Fibroblast of skin of scalp (primary cell): Measurements from ENCODE around the gene MAML3.
A peak's percentile ranks its signal among the peaks of the same experiment; 100 is the strongest.

ENCODE experiments used
- DNase-seq: peaks from one replicate; pipeline ENCODE4 v3.0.0-alpha.2; 2013

The MAML3 gene

DNA sequence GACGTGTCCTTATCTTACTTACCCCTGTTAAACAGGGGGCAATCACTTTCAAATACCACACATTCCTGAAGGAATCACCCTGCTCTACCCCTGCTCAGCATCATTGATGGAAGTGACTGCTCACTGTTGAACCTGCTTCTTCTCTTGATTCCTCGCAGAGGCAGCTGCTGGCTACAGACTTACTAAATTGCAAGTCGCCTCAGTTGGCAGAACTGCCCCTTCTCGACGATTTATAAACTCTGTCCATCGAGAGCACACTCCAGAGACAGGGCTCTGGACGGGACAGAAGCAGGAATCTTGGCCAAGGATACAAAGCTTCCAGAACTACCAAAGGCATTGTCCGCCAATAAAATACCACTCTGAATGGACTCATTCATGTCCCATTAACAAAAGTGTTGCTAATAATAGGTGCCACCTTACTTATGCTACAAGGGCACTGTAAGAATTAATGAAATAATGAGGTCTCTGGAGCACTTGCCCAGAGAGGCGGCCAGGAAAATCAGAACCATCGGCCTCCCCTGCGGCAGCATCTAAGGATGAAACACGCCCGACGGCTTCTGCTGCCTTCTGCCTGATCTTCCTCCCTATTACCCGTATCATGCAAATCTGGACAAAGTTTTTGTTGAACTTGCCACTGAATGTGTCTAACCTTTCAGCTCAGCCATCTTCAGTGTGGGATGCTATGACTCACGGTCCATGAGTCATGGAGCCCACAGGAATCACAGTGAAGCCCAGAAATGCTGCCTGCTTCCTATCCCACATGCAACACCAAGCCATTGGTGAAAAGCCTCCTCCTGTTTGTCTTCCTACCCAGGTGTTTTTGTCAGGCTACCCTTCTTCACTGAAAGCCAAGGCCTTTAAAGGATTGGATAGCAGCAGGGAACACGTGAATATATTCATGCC lies 164.9 kb downstream of the MAML3 start:
- peak; percentile 92 for DNase-seq

DNA sequence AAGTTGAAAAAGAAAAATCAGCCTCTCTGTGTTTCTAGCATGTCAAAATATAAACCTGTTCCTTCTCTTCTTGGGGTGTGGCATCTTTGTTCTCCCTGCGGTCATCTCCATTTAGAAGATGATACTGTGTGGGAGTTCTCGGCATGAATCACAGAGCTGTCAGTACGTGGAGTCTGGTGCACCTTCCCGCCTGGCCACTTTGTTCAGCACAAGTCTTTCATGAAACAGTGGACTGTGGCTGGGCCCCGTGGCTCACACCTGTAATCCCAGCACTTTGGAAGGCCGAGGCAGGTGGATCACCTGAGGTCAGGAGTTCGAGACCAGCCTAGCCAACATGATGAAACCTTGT lies 166.5 kb downstream of the MAML3 start:
- DNase-seq: no peak

DNA sequence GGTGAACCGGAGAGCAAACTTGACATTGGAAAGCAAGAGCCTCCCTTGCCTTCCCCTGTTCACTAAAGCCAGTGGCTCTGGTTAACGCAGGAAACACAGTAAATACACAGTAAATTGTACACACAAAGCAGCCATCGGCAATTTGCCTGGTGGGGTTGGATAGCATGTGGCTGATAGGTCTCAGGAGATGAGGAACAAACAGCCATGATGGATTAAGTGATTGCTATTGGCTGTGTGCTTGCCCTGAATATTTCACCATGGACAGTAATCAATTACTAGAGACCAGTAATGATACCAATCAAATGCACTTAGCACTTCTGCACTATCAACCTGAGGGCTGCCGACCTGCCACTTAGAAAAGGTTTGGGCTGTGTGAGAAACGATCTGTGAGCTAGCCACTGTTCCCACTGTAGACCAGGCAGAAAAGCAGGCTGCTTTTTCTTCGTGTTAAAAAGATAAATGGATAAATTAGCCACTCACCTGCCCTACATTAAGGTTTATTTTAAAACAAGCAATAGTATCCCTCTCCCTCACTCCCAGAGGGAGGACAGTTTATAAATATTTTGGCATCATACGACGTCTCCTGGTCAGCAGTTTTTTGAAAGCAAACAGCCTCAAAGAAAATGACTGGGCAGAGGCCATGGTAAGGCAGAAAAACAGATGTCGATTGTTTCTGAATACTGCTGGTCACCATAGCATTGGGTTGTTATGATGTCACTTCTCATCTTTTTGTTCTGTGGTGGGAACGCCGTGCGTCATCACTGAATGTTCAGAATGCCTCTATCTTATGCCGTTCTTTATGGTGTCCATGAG lies 167.1 kb downstream of the MAML3 start:
- DNase-seq: no peak

DNA sequence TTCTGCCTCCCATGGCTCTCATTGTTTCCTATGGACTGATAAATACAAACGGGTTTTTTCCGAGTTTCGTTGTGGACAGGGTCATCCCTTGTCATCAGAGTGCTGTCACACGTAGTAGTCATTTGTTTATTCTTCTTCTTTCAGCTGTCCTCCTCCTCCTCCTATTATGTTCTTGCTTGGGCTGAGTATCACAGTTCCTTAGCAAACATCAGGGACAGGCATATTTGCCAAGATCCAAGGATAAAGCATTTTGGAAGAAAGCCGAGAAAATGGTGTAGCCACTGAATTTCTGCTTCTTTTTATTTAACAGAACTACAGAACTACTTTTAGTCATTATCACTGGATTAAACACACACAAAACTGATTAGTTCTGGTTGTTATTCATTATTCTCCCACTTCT lies 167.9 kb downstream of the MAML3 start:
- DNase-seq: no peak

DNA sequence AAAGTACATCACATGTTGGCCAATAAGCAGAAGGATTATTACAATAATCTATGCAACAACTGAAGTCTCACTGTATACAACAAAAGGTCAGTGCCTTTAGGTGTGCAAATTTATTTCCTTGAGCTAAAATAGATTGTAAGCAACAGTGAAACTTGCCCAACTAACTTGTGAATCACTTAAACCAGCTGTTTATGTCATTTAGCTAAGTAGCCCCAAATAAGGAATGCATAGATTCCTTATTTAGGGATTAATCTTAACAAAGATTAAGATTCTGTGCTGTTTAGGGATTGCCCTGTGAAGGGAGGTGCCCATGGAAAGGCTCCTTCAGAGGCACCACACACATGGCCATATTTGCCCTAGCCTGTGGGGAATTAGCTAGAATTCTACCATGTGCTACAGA lies 168.6 kb downstream of the MAML3 start:
- no peak for DNase-seq

DNA sequence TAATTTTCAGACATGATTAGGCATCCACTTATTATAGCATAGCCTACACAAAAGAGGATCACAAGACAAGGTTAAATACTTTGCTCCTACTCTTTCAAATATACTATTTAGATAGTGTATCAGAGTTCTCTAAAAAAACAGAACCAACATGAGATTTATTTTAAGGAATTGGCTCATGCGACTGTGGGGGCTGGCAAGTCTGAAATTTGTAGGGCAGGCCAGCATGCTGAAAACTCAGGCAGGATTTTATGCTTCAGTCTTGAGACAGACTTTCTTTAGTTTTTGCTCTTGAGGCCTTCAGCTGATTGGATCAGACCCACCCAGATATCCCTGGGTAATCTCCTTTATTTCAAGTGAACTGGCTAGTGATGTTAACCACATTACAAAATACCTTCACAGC lies 169.5 kb downstream of the MAML3 start:
- no peak for DNase-seq

DNA sequence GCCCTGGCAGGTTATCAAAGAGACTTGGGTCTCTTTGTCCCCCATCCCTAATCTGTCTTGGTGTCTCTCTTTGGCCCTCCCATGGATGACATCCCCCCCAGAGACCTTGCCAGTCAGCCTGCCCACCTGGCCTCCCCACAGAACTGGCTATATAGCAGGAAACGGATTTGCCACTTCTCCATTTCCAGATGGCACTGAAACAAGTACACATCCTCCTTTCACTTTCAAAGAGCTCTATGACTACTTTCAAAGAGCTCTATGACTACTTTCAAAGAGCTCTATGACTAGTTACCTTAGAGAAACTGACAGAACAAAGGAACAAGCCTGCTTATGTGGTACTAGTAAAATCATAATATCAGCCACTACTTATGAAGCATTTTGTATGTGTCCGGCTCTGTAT lies 175.3 kb downstream of the MAML3 start:
- DNase-seq: no peak

DNA sequence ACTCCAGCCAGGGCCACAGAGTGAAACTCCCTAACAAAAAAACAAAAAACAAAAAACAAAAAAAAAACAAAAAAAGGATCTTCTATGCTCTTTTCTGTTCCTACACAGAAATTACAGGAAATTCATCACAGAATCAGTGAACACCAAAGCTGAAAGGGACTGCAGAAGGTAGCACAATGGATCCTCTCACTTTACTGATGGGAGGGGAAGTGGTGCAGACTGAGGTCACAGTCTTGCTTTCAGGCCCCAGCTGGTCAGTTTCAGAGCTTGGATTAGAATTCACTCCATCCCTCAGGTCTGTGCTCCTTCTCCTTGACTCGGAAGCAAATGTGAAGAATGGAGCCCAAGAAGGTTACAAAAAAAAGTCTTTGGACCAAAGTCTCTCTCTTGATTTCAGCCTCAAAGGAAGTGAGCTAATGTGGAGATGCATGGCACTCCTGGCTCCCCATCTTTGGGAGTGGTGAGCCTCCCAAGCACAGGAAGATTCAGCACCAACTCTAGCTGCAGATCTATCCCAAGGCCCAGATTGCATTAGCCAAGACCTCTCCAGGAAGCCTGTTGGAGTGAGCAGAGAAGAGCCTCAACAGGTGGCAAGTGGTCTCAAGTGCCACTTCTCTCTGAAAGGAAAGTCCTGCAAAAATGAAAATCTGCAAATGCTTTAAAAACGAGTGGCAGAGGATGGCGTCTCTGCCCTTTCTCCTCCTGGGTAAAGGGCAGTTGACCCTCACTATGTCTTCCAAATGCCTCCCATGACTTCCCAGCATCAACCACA lies 176.0 kb downstream of the MAML3 start:
- DNase-seq: no peak

DNA sequence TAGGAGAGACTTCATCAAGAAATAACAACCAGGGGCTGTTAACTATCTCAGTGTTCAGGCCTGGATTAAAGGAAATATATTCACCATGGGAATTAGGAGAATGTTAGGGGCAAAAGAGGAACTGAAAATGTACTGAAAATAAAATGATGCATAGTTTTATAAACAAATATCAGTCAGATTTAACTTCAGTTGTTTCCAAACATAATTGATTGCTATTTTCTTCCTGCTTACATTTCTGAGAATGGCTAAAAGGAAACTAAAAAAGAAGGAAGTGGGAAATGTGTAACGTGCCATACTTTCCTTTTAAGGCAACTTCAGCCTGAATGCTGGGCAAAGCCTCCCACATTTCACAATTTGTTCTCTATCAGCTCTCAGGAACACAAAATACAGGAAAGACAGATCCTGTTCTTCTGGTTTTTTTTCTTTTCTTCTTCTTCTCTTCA lies 178.1 kb downstream of the MAML3 start:
- DNase-seq: peak; percentile 17

DNA sequence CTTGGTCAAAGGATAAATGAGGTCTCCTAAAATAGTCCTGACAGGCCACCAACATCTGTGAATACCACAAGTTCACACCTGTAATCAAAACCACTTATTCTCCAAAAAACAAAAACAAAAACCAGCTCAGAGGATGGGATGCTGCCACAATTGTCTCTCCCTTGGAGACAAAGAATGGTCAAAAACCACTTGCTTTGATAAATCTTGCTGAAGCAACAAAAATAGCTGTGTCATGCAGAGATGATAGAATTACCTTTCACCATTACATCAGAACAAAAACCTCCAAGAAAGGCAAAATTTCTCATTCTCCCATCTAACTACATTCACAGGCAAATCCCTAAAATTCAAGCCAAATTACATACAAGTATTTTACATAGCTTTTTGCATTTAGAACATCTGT lies 180.4 kb downstream of the MAML3 start:
- DNase-seq: no peak

DNA sequence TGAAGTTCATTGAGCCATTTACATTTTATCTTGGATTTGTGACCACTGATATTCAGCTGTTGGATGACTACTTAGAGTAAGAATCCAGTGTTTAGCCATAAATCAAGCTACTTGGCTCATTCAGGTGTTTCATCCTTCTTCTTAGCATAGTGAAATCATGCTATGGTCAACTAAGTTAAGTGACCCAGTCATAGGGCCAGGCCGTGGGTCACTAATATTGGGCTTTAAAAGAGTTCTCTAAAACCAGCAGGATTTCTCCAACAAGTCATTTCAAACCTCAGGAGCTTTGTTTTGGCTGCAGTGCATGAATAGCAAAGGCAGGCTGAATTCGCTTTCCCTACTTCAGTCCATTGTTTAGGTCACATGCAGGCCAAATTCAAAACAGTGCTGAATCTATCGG lies 181.0 kb downstream of the MAML3 start:
- no peak for DNase-seq

DNA sequence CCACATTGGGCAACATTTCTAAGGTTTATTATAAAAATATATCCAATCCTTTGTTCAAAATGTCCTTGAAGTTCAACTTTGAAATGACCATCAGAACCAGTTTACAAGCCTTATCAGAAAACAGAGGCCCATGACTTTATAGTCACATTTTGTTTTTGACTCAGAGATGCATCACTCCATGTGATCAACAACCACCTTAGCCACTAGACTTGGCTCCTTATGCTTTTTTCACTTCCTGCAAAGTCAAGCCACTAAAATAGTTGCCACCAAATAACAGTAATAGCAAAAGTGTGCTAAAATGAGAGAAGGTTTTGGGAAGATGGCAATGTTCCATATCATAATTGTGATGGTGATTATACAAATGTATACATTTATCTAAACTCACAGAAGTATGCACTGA lies 181.7 kb downstream of the MAML3 start:
- no peak for DNase-seq

DNA sequence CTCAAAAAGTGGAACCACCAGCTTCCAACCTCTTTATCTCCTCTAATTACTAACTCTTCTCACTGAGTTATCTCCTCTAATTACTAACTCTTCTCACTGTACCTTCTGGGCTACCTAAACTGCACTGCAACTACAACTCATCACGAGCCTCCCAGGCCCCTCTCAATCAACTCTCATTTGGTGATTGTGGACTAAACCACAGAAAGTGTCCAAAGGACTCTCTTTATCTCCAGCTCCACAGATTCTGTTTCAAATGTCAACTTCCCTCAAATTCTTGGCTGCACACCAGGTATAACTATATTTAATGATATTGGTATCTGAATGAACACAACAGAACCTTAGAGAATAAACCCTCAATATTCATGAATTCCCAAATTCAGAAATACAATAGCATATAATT lies 182.9 kb downstream of the MAML3 start:
- DNase-seq: no peak

DNA sequence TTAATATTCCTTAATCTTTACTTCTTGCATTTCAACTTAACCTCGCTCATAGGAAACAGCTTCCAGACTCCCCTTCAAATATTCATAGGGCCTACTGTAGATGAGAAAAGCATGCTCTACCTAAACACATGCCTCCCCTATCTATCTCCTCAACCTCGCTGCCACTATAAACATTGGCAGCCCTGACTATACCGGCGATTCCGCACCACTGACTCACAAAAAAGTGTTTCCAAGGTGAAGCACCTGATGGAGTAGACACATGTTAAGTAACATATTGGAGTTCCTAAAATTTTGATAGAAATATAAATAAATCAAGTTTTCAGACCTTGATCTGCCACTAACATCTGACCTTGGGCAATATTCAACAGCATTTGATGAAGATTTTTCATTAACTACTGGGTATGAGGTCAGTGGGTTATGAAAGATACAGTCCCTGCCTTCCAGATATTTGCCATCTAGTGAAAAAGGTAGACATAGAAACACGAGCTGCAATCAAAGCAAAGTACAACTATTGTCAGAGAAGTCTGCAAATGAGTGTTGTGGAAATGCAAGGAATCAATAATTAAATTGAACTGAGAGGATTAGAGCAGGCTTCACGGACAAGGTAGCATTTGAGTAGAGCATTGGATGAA lies 184.2 kb downstream of the MAML3 start:
- no peak for DNase-seq

DNA sequence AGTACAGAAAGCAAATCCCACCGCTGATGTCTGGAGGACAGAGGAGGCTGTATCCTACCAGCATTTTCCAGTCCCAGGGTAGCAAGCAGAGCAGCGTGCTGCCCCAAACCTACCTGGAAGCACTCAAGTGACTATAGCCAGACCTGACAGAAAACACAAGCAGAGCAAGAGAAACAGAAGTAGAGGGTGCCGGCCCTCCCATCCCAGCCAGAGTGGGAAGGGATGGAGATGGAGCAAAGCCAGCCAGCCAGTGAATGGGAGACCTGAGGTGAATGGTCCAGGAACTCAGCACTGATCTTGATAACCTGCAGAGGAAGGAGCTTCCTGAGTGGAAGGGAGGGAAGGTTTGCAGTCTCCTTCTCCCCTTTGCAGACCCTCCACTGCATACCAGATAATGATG lies 185.2 kb downstream of the MAML3 start:
- no peak for DNase-seq

DNA sequence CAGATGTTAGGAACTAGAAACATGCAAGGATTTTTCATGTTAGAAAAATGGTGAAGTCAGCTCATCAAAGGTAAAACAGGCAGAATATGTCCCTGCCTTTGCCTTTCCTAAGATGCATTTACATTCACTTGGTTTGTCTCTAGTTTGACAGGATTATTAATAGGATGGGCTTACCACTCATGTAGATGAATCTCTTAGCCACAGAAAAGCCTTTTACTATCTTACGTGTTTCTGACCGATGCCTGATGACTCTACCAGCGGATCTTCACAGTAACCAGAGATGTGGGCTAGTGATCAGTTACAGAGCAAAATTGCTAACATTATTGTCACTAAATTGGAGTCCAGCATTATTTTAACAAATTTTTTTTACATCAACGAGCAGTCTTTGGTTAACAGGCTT lies 187.6 kb downstream of the MAML3 start:
- DNase-seq: no peak

DNA sequence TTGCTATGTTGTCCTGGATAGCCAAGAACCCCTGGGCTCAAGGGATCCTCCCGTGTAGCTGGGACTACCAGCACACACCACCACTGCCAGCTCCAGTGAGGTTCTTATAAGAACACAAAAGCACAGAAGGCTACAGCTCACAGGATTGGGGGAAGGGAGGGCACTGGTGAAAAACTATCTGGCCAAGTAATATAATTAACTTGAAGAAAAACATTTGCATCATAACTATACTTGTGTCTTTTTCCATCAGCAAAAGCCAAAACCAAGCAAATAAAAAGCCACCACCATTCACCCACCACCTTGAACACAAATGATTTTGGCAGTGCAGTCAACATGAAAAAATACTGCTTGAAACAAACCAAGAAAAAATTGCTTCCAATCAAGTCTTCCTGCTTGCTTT lies 188.2 kb downstream of the MAML3 start:
- no peak for DNase-seq

DNA sequence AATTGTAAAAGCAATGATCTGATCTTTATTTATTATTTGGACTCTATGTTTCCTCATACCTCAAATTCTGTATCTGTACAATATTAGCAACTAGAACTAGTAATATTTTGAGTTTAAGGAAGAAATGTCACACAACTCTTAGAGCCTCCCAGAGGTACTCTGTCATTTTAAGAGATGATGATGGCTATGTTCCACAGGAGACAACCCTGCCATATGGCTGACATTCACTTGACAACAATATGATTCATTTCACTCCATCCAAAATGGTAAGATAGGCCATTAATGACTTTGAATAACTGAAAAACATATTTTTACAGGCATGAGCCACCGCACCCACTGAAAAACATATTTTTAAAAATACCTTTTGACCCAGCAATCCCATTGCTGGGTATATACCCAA lies 190.3 kb downstream of the MAML3 start:
- no peak for DNase-seq

DNA sequence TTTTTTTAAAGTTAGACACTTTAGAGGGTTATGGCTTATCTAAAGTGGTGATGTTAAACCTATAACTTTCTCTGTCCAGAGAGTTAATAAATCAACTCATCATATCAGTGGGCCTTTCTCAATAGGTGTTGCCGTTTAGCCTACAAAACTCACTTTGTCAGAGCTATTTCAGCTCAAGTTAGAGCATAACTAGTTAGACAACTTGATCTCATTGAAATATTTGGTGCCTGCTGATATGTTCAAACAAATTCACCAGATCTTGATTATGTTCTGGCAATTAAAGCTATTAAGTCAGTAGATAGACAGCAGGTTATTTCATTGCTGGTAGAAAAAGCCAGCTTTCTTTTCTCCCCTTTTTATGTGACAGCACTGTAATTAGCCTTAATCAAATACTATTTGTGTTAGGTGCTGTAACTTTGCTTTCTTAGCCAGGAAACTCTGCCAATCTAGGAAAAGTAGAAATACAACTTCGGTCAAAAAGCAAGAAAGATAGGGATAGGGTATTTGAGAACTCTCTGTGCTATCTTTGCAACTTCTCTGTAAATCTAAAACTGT lies 191.8 kb downstream of the MAML3 start:
- no peak for DNase-seq

DNA sequence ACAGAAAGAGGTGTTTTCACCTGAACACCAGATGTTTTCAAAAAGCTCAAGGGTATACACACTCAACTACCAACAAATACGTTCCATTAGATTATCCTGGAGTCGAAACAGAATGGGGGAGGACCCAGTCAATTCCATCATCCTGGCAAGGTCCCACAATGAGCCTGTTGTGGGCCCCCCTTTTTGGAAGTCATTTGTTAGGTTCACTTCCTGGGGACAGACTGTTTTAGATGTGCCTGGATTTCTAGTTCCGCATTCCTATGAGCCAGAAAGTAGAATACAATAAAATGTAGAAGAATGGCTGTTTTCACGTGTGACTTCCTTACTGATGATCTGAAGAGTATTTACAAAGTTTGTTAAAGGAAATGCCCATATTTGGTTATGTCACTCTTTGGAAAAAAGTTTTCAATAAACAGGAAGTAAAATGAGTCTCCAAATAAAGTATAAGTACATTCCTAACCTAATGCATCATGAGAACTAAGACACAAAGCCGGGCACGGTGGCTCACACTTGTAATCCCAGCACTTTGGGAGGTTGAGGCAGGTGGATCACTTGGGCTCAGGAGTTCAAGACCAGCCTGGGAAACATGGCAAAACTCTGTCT lies 192.5 kb downstream of the MAML3 start:
- DNase-seq: no peak

DNA sequence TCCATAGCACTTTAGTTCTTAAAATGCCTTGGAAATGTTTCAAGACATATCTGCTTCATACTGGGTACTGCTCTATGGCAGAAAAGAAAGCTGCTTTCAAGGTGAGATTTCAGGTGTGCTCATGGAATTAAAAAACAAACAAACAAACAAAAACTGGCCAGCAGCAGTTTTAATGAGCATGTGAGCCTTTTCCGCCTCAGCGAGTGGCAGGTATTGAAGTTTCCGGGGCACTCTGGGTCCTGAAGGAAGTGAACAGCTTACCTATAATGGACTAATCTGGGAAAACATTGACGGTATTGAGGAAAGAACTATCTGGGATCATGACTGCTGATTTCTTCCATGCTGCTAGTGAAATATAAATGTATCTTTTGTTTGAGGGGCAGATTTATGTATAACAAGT lies 194.6 kb downstream of the MAML3 start:
- no peak for DNase-seq

DNA sequence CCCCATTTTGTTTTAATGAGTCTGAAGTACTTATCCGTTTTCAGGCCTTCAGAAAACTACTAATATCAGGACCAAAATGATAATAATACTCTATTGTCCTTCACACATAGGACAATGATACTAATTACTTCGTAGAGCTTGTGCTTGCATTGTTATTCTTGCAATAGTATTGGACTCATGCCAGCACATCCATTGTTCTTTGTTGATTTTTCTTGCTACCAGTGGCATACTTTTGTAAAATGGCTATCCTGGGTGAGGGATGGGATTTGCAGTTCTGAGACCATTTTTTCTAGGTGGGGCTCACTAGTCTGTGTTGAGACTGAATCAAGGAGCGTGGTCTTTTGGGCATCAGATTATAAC lies 195.3 kb downstream of the MAML3 start:
- DNase-seq: no peak
